ENCODE data around the gene TBC1D8. TPM values are rescaled to one million over a fixed set of nuclear protein-coding genes. Genes with fewer than 3 reads are reported as not detected.
A peak's percentile ranks its signal among the peaks of the same experiment; 100 is the strongest.

TBC1D8 gene
- total and polyA plus RNA-seq, 2 of the 13 experiments (the other 11 are each of a cell fraction or from before 2014, with no cell fraction given) = 45.1 to 95.4 TPM

DNA sequence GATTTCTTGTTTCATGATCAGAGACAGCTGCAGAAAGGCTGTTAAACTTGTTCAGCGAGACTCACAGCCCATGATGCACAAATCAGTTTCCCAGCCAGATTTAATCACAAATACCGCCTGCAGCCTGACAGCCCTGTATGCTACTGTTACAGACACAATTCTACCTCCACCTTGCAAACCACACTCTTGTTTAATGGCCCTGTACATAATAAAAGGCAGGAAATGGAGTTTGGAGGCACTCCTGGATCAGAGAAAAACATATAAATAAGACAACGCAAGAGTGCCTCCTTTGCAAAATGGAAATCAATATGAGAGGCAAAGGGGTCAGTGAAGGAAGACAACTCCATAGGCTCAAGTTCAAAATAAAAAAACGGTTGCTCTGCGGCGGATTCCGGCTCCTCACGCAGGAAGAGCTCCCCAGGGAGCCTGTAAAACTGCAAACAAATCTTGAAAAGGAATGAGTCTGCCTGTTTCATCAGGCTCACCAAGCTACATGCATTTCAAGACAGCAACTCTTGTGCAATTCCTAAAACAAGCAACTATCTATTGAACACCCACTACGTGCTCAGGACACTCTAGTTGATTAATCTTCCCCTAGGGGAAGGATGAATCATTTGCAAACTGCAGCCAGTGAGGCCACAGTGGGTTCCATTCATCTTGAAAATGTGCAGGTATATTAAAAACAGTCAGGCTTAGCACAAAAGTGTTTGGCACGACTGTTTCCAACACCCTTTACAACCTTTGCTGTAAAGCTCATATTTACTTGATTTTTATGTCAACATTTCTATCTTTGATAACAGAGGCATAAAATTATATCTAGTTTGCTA, 37.5 kb downstream of the TBC1D8 start (continued):
- TF ChIP-seq, protein P1, sequence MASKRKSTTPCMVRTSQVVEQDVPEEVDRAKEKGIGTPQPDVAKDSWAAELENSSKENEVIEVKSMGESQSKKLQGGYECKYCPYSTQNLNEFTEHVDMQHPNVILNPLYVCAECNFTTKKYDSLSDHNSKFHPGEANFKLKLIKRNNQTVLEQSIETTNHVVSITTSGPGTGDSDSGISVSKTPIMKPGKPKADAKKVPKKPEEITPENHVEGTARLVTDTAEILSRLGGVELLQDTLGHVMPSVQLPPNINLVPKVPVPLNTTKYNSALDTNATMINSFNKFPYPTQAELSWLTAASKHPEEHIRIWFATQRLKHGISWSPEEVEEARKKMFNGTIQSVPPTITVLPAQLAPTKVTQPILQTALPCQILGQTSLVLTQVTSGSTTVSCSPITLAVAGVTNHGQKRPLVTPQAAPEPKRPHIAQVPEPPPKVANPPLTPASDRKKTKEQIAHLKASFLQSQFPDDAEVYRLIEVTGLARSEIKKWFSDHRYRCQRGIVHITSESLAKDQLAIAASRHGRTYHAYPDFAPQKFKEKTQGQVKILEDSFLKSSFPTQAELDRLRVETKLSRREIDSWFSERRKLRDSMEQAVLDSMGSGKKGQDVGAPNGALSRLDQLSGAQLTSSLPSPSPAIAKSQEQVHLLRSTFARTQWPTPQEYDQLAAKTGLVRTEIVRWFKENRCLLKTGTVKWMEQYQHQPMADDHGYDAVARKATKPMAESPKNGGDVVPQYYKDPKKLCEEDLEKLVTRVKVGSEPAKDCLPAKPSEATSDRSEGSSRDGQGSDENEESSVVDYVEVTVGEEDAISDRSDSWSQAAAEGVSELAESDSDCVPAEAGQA (IDR thresholded peaks at IDR 0.05; ENCODE audit: low read depth) = 0 out of 2 replicates have a peak, but pooled peaks have one; percentile 22
- TF ChIP-seq, protein P1 (CRISPR knock-in tag; IDR thresholded peaks at IDR 0.05; ENCODE audit: borderline replicate concordance) = no peak
- TF ChIP-seq, protein P2, sequence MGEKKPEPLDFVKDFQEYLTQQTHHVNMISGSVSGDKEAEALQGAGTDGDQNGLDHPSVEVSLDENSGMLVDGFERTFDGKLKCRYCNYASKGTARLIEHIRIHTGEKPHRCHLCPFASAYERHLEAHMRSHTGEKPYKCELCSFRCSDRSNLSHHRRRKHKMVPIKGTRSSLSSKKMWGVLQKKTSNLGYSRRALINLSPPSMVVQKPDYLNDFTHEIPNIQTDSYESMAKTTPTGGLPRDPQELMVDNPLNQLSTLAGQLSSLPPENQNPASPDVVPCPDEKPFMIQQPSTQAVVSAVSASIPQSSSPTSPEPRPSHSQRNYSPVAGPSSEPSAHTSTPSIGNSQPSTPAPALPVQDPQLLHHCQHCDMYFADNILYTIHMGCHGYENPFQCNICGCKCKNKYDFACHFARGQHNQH (CRISPR knock-in tag; IDR thresholded peaks at IDR 0.05) = peak; percentile 79; the same call in 1 of the 2 replicates
- no peak for TF ChIP-seq MTA1 (CRISPR knock-in tag; IDR thresholded peaks at IDR 0.05; ENCODE audit: borderline replicate concordance)
- TF ChIP-seq PAX8 (CRISPR knock-in tag; IDR thresholded peaks at IDR 0.05; ENCODE audit: borderline replicate concordance) = no peak
- TF ChIP-seq MIER2 (CRISPR knock-in tag; IDR thresholded peaks at IDR 0.05) = 0 out of 2 replicates have a peak, but pooled peaks have one; percentile 21
- TF ChIP-seq, protein P3, sequence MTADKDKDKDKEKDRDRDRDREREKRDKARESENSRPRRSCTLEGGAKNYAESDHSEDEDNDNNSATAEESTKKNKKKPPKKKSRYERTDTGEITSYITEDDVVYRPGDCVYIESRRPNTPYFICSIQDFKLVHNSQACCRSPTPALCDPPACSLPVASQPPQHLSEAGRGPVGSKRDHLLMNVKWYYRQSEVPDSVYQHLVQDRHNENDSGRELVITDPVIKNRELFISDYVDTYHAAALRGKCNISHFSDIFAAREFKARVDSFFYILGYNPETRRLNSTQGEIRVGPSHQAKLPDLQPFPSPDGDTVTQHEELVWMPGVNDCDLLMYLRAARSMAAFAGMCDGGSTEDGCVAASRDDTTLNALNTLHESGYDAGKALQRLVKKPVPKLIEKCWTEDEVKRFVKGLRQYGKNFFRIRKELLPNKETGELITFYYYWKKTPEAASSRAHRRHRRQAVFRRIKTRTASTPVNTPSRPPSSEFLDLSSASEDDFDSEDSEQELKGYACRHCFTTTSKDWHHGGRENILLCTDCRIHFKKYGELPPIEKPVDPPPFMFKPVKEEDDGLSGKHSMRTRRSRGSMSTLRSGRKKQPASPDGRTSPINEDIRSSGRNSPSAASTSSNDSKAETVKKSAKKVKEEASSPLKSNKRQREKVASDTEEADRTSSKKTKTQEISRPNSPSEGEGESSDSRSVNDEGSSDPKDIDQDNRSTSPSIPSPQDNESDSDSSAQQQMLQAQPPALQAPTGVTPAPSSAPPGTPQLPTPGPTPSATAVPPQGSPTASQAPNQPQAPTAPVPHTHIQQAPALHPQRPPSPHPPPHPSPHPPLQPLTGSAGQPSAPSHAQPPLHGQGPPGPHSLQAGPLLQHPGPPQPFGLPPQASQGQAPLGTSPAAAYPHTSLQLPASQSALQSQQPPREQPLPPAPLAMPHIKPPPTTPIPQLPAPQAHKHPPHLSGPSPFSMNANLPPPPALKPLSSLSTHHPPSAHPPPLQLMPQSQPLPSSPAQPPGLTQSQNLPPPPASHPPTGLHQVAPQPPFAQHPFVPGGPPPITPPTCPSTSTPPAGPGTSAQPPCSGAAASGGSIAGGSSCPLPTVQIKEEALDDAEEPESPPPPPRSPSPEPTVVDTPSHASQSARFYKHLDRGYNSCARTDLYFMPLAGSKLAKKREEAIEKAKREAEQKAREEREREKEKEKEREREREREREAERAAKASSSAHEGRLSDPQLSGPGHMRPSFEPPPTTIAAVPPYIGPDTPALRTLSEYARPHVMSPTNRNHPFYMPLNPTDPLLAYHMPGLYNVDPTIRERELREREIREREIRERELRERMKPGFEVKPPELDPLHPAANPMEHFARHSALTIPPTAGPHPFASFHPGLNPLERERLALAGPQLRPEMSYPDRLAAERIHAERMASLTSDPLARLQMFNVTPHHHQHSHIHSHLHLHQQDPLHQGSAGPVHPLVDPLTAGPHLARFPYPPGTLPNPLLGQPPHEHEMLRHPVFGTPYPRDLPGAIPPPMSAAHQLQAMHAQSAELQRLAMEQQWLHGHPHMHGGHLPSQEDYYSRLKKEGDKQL (CRISPR knock-in tag; IDR thresholded peaks at IDR 0.05; ENCODE audit: low read depth) = peak; percentile 79; the same call in 1 of the 2 replicates
- 0 out of 4 replicates have a peak, but pooled peaks of 1 of the 2 experiments have one; percentile 51 for TF ChIP-seq HMGXB4 (CRISPR knock-in tag; IDR thresholded peaks at IDR 0.05; ENCODE audit: borderline replicate concordance in 1 of 2, low read depth in 1 of 2)
- peak; percentile 77; the same call in 1 of the 2 replicates for TF ChIP-seq ZNF12 (CRISPR knock-in tag; IDR thresholded peaks at IDR 0.05)
- no peak for TF ChIP-seq ZNF17 (CRISPR knock-in tag; IDR thresholded peaks at IDR 0.05)
- no peak for TF ChIP-seq ZNF10 (CRISPR knock-in tag; IDR thresholded peaks at IDR 0.05; ENCODE audit: borderline replicate concordance, low read depth)
- TF ChIP-seq NFE2L1 (CRISPR knock-in tag; IDR thresholded peaks at IDR 0.05; ENCODE audit: borderline replicate concordance) = no peak
- TF ChIP-seq HMG20B (CRISPR knock-in tag; conservative IDR thresholded peaks at IDR 0.05) = peak; percentile 66; the same call in 1 of the 2 replicates

Data from HepG2 (cell line).